Fibroblast of skin of left biceps (primary cell): ENCODE data around the gene ZP3.
"Not testable (repeated sequence)": the region's sequence is repeated elsewhere in the genome, so short reads cannot be mapped to it uniquely, and the experiment has no call there.

Source experiments
- DNase-seq, 2 experiments: peaks; one replicate each; pipeline ENCODE4 v3.0.0-alpha.2; 2013; ENCODE audit warnings: low read depth in 2 of 2

Gene ZP3

DNA sequence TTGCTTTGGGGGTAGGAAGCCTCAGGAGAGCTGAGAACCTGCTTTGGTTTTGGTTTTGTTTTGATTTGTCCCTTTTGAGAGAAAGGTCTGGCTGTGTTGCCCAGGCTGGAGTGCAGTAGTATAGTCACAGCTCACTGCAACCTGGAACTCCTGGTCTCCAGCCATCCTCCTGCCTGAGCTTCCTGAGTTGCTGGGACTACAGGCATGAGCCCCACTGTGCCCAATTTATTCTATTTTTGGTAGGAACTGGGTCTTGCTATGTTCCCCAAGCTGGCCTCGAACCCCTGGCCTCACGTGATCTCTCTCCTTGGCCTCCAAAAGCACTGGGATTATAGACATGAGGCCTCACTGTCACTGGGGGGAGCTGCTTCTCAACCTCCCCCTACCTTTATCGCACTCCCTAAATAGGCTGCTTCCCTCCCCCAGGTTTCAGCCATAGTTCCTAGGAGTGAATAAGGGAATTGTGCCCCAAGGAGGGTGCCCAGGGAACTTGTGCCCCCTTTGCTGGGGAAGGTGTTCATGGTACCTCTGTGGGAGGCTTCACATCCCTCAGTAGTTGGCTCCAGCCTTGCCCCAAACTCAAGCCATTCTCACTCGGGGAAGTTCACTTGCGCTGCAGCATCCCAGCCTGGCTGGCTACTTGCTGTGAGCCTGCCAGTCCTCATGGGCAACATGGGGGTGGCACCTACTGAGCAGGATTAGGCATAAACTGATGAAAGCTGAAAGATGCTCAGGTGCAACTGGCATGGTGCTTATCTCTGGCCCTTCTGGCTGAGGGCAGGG is 18.1 kb downstream of the ZP3 start:
- DNase-seq, result not testable (repeated sequence)

DNA sequence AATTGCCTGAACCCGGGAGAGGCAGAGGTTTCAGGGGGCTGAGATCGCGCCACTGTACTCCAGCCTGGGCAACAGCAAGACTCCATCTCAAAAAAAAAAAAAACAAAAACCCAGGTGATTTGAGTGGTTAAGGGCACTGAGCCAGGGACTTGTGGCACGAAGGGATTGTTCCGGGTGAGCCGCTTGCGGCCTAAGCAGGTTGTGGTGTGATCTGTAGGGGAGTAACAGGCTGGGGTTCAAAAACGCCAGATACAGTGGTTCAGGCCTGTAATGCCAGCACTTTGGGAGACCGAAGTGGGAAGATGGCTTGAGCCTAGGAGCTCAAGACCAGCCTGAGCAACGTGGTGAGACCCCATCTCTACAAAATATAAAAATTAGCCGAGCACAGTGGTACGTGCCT is 19.1 kb downstream of the ZP3 start:
- not testable (repeated sequence) for DNase-seq

DNA sequence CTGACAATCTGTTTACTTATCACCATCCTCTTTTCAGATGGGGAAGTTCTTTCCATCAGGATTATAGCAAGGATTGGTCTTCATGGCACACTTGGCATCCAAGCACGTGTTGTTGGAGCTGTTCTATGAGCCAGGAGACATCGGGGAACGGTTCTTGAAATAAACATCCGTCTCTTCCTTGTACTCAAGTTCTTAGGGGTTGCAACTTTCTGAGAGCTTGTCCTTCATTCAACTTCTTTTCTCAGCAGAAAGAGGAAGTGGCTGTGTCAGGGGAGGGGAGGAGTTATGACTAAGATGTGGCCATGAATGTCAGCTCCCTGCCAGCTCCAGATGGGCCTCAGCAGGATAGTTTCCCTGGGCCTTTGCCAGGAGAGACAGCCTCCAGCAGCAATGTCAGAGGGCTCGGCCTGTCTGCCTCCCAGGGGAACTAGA is 20.8 kb downstream of the ZP3 start:
- DNase-seq, result peak; percentile 37 to 53

DNA sequence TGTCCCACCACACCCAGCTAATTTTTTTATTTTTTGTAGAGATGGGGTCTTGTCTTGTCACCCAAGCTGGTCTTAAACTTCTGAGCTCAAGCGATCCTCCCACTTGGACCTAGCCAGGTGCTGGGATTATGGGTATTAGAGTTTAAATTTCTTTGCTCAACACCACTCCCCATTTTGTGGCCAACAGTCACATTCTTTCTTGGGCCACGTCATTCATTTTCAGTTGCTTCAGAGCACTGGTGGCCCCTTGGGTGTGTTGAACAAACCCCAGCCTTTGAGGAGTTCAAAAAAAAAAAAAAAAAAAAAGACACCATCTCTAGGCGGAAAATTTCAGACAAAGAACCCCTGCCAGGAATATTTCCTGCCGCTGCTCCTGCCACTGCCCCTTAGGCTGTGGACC is 32.3 kb downstream of the ZP3 start:
- DNase-seq, result not testable (repeated sequence)

DNA sequence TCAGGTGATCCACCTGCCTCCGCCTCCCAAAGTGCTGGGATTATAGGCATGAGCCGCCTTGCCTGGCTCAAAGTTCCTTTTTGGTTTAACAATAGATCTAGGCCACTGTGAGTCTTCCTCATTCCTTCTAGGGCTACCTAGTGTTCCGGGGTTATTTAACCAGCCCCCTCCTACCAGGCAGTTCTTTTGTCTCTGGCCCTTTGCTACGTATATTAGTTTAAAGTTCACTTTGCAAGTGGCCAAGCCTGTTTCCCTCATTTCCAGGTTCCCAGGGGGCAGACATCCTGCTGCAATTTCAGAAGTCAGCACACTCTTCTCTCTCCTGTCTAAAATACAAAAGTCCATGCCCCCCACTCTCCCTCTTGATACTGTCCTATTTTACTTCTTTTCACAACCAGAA is 33.8 kb downstream of the ZP3 start:
- not testable (repeated sequence) for DNase-seq

DNA sequence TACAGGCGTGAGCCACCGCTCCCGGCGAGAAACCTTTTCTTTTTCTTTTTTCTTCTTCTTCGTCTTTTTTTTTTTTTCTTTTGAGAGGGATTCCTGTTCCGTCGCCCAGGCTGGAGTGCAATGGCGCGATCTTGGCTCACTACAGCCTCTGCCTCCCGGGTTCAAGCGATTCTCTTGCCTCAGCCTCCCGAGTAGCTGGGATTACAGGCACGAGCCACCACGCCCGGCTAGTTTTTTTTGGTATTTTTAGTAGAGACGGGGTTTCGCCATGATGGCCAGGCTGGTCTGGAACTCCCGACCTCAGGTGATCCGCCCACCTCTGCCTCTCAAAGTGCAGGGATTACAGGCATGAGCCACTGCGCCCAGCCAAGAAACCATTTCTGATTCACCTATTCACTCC is 36.0 kb downstream of the ZP3 start:
- DNase-seq, result not testable (repeated sequence)

DNA sequence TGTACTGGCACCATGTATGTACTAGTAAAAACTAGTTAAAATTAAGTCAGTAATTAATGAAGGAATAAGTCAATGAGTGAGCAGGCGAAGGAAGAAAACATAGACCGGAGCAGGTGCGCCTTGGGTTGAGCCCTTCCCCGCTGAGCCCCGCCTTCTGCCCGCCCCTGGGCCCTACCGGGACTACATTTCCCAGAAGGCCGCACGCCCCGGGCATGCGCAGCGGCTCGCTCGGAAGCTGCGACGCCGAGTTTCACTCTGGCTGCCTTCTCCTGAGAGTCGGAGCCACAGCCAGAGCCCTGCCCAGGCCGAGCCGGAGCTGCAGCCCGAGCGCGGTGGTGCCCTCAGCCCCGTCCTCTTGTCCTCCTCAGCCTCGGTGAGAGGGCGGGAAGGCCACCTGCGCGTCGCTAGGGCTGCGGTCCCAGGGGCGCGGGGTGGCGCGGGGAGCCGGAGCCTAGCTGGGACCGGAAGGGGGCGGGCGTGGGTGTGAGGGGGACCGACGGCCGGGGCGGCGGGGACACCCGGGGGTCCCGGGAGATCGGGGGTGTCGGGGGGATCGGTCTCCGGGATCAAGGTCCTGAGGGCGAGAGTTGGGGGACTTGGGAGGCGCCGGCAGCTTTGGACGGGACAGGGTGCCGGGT is 36.8 kb downstream of the ZP3 start, which contains the start of gene DTX2:
TSS of gene DTX2 (plus strand) at position 246 of the 638 bp plus-strand sequence. CDS start 18,801 bp downstream, outside the sequence.
- DNase-seq, result not testable (repeated sequence)

DNA sequence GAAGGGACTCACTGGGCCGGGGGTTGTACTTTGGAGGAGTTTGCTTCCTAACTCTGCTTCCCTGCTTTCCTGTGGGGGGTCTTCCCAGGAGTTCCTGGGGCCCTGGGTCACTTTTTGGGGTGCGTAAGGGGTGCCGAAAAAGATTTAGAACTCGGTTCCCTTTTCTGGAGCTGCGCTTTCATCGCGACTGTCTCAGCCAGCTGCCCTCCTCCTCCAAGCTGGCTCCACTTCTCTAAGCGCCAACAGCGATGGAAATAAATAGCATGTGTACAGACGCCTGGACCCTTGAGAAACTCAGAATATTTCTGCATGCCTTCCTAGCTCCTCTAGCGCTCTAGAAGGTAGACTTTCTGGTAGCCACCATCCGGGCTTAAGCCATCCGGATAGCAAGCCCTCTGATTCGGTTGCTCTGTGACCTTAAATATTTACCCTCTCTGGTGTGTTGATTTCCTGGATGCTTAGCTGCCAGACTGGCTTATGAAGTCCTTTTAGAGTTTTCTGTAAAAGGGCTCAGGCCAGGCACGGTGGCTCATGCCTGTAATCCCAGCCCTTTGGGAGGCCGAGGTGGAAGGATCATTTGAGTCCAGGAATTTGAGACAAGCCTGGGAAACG is 37.6 kb downstream of the ZP3 start:
- DNase-seq, result not testable (repeated sequence)

DNA sequence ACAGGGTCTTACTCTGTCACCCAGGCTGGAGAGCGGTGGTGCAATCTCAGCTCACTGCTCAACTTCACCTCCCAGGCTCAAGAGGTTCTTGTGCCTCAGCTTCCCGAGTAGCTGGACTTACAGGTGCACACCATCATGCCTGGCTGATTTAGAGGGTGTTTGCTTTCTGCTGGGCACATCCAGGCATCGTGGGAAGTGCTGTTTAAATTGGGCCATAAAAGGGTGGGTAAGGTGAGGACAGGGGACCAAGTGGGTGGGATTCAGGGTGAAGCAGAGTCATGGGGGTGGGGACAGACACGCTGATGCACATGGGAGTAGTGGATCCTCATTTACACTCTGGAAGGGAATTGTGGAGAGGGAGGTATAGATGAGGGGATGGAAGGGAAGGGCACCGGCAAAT is 40.2 kb downstream of the ZP3 start:
- not testable (repeated sequence) for DNase-seq

DNA sequence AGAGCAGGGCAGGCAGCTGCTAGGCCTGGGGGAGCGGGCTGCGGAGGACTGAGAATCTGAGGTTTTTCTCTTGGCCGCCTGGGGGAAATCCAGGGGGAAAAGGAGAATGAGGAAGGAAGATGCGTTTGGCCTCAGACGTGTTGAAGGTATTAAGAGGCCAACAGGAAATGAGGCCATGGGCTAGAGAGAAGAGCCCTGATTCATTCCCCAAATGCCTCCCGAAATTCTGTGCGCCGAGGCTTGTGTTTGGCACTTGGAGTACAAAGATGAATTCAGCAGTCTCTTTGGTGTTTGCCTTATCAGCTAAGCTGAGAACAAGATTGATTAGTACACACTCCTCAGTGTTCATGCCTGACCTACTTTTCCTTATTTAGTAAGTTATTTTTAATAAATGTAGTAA is 41.2 kb downstream of the ZP3 start:
- DNase-seq, result not testable (repeated sequence)

DNA sequence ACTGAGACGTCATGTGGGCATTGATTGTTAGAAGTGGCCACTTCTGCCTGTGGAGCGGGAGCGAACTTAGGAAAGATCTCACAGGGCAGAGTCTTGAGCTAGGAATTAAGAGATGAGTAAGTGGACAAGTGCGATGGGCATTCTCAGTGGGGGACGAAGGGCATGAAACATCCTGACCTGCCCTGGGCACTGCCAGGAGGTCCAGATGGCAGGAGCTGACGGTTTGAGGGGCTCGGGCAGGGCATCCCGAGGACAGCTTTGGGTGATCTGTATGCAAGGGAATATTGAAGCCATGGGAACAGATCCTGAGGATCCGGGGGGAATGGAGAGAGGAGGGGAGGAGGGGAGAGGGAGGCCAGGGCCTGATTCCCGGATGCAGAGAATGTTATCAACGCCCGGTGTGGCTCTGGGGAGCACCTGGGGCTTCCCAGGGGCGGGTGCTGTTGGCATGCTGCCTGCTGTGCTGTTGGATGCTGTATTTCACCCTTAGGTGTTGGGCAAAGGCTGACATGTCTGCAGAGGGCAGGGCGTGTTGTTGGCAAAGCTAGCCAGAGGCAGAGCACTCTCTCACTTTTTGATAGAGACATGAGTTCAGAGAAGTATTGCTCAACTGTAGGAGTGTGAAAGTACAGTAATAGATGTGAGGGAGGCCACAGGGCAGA is 43.1 kb downstream of the ZP3 start:
- not testable (repeated sequence) for DNase-seq

DNA sequence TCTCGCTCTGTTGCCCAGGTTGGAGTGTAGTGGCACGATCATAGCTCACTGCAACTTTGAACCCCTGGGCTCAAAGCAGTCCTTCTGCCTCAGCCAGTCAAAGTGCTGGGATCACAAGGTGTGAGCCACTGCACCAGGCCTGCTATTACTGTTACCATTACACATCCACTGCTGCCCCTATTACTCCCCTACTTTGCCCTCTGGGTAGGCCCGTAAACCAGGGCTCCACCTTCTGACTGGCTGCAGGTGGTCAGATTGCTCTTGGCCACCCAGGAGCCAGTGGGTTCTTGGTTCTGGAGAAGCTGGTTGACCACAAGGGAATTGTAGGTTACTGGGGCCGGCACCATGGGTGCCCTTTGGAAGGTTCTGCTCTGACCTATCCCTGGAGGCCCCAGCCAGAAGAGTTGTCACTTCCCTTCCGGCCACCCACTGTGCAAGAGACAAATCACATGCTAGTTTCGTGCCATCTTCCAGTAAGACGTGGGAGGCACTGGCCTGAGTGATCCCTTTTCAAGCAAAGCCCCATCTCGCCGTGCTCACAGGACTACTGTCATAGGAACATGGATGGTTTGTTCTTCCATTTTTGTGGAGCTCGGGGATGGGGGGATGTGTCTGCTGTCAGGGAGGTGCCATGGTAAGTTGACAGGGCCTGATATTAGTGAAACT is 46.9 kb downstream of the ZP3 start:
- DNase-seq, result not testable (repeated sequence)

DNA sequence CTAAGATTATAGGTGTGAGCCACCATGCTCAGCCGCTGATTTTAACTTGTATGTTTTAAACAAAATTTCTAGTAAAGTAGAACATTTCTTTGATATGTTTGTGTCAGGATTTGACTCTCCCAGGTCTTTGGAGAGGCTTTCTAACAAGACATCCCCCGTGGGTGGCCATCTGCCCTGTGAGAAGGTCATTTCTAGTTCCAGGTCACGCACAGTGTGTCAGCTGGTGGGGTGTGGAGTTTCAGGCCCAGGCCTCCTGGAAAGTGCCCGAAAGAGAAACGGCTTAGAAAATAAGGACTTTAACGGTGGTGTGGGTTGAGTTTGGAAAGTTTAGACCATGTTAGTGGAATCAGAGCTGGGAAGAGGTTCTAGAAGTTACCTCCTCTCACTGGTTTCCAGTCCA is 48.3 kb downstream of the ZP3 start:
- not testable (repeated sequence) for DNase-seq

DNA sequence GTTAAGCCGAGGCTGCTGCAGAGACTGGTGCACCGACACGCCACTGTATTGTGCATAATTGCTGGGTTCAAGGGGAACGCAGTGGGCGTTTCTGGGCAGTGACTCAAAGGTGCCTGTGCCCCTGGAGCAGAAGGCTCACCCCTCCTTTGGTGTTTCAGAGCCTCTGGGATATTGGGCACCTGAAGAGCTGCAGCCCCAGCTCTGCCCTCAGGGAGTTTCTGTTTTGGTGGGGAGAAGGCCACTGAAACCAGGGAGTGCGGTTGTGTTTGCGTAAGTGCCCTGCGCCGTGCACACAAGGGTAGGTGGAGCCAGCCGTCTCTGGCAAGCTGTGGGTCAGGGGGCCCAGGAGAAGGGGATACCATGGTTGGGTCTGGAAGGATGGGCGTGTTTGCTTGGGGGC is 51.5 kb downstream of the ZP3 start:
- not testable (repeated sequence) for DNase-seq

DNA sequence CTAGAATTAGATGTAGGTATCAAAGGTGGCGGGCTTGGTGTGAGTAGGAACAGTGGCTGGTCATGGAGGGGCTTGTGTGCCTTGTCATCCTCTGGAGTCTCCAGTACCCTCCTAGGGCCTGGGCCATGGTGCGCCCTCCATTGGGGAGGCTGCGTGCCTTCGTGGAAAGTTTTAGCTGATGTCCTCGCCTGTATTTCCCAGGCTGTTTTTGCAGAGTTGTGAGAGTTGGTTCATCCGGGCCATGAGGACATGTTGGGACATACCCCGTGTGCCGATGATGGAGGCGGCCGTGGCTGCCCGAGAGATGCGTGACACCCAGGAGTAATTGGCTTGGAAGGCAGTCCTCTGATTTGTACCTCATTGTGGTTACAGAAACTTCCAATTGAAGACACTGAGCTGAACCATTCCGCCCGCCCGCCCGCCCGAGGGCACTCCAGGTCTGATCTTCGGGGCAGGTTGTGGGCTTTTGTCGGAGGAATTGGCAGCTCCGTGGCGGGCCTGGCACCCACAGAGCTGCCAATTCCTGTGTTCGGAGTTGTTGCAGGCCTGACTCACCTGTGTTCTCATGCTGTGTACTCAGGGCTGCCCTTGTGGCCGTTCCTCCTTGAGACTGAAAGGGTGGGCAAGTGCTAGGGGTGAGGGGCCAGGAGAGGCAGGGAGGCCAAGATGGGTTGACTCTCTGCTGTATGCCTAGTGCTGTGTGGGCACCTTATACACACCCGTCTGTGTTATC is 52.2 kb downstream of the ZP3 start:
- DNase-seq, result not testable (repeated sequence)

DNA sequence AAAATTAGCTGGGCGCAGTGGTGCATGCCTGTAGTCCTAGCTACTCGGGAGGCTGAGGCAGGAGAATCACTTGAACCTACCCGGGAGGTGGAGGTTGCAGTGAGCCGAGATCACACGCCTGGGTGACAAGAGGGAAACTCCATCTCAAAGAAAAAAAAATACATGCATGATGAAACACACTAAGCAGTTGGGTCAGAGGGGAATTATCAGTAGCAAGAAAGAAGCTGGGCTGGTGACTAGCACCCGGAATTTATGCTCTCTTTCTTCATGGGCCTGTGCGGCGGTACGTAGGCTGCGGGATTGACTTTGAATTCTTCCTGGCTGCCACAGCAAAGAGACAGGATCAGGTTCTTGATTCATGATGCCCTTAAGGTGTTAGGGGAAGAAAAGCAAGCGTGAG is 54.9 kb downstream of the ZP3 start:
- DNase-seq, result not testable (repeated sequence)

DNA sequence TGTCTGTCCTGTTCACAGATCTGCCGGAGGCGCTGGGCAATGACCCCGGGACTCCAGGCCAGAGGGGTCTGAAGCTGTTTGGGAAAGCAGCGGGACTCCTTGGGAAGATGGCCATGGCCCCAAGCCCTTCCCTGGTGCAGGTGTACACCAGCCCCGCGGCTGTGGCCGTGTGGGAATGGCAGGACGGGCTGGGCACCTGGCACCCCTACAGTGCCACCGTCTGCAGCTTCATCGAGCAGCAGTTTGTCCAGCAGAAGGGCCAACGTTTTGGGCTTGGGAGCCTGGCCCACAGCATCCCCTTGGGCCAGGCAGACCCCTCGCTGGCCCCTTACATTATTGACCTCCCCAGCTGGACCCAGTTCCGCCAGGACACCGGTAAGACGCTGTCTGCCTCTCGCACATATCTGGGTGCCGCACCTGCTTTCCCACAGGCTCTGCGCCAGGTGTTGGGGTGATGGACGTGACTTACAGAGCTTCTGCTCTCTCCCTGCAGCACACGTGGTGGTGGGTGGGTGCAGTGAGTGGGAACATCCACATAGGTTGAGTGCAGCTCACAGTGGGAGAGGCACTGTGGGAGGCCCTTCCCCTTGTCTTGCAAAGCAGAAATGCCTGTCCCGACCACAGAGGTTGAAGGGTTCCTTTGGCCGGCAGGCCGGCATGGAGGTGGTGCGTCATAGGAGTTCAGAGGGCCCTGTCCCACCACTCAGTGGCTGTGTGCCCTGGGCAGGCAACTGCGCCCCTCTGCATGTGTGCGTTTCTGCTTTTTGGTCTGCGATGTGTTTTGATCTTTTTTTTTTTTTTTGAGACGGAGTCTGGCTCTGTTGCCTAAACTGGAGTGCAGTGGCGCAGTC is 55.9 kb downstream of the ZP3 start:
- DNase-seq, result not testable (repeated sequence)

DNA sequence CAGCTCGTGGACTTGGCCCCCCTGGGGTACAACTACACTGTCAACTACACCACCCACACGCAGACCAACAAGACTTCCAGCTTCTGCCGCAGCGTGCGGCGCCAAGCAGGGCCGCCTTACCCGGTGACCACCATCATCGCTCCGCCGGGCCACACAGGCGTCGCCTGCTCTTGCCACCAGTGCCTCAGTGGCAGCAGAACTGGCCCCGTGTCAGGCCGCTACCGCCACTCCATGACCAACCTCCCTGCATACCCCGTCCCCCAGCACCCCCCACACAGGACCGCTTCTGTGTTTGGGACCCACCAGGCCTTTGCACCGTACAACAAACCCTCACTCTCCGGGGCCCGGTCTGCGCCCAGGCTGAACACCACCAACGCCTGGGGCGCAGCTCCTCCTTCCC is 57.9 kb downstream of the ZP3 start:
- not testable (repeated sequence) for DNase-seq

DNA sequence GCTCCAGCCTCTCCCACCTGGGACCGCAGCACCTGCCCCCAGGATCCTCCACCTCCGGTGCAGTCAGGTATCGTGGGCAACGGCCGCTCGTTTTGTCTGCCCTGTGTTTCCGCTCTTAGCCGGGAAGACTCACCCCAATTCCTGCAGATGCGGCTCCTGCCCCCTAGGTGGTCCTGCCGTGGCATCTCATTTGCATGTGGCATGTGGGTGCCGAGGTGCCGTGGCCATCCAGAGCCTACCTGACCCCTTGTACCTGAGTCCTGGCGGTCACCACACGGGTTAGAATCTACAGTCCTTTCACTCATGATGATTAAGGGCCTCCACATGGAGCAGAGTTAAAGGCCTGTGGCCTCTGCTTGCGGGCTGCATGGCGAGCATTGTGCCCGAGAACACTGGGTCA is 58.3 kb downstream of the ZP3 start:
- DNase-seq, result not testable (repeated sequence)

DNA sequence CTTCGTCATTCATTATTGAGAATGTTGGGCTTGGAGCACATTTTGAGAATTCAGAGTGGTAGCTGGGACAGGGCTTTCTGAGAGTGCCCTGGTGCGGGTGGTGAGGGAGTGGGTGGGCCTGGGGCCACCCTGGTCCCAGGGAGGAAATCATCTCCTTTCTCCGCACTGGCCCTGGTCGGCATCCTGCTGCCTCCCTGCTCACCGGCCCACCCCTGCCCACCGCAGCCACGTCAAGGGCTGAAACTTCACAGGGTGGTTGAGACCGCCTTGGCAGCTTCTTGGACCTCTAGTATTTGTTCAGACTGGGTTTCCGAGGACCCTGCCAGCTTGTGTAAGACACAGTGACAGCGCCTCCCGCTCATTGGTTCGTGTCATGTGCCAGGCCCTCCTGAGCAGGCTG is 59.7 kb downstream of the ZP3 start:
- not testable (repeated sequence) for DNase-seq
